Tibial artery (tissue), 4 donors: ENCODE measurements around the gene NFKBIE.
A peak's percentile ranks its signal among the peaks of the same experiment; 100 is the strongest.
"Not testable (repeated sequence)": the region's sequence is repeated elsewhere in the genome, so short reads cannot be mapped to it uniquely, and the experiment has no call there.

ENCODE experiments used
- DNase-seq, 2 donors: peaks; one replicate each; pipeline ENCODE4 v3.0.0-alpha.2; 2019
- H3K27ac ChIP-seq, 2 donors: fragments of 200-600 bp; sonication (generic) in 1 of 2; 1 replicate in 1 of 2; 2 replicates in 1 of 2; pipeline ENCODE4 v1.5.1; 2018 to 2019; ENCODE audit warnings: mild to moderate bottlenecking in 1 of 2
- H3K27me3 ChIP-seq, 2 donors: fragments of 200-600 bp; sonication (generic) in 1 of 2; one replicate each; pipeline versions ENCODE4 v1.5.1 to v1.6.0; 2016 to 2019
- H3K36me3 ChIP-seq, 3 donors: fragments of 200-600 bp; sonication (generic) in 2 of 3; one replicate each; pipeline ENCODE4 v1.5.1; 2016 to 2019; ENCODE audit warnings: mild to moderate bottlenecking in 2 of 3
- H3K4me1 ChIP-seq, 4 donors: fragments of 200-600 bp; sonication (generic) in 2 of 4; 1 replicate in 3 of 4; 2 replicates in 1 of 4; pipeline ENCODE4 v1.5.1; 2016 to 2019
- H3K4me3 ChIP-seq, 2 donors: fragments of 200-600 bp; sonication (generic) in 1 of 2; 1 replicate in 1 of 2; 2 replicates in 1 of 2; pipeline ENCODE4 v1.5.1; 2018 to 2019; ENCODE audit warnings: mild to moderate bottlenecking in 2 of 2
- H3K9me3 ChIP-seq, 3 donors: fragments of 200-600 bp; sonication (generic) in 1 of 3; one replicate each; pipeline ENCODE4 v1.5.1; 2016 to 2019
- CTCF ChIP-seq, 2 experiments: fragments of 200-600 bp in 1 of 2; fragments of 450-650 bp in 1 of 2; IDR thresholded peaks; one replicate each; pipeline ENCODE4 v1.5.1; 2017 to 2019; ENCODE audit warnings: antibody characterized with exemption in 2 of 2, mild to moderate bottlenecking in 1 of 2, moderate library complexity in 1 of 2
- intact Hi-C: fragments of 100-400 bp; cut with DNase I; formaldehyde crosslinking; loops from one replicate; pipeline ENCODE4 v1.15.0; 2023; ENCODE audit warnings: low total_unique reads

Gene NFKBIE

GRCh38 chr6:44233567-44234100 lies 31.7 kb downstream of the NFKBIE start:
- no peaks in the 10 kb centered on the region for H3K27me3 ChIP-seq
- H3K27ac ChIP-seq, result peak overlapping the region; percentile 84 to 94
- H3K9me3 ChIP-seq, result no peaks in the 10 kb centered on the region
- no peak for DNase-seq
- TF ChIP-seq CTCF (IDR thresholded peaks at IDR 0.05), result no peak
- peaks cover 0 to 73% (median 51%) of the 10 kb centered on the region in 4 donors for H3K4me1 ChIP-seq
- H3K4me3 ChIP-seq, result no peak overlapping the region
- intact Hi-C loops, result loop anchor here (5.0 kb wide), 1 partner anchor 61 kb away; no protein-coding TSS in a partner anchor
- peaks cover 39 to 48% (median 45%) of the 10 kb centered on the region in 3 donors for H3K36me3 ChIP-seq

- peak overlapping the region; percentile 84 to 94 for H3K27ac ChIP-seq
- H3K36me3 ChIP-seq, result peaks cover 39 to 48% (median 45%) of the 10 kb centered on the region in 3 donors
- no peak overlapping the region for H3K4me3 ChIP-seq
- intact Hi-C loops, result loop anchor here (5.0 kb wide), 1 partner anchor 61 kb away; no protein-coding TSS in a partner anchor
- no peak for DNase-seq
- no peak for TF ChIP-seq CTCF (IDR thresholded peaks at IDR 0.05)
- peaks cover 0 to 80% (median 50%) of the 10 kb centered on the region in 4 donors for H3K4me1 ChIP-seq
- H3K27me3 ChIP-seq, result no peaks in the 10 kb centered on the region
- no peaks in the 10 kb centered on the region for H3K9me3 ChIP-seq
Measured at GRCh38 chr6:44232676-44233566, 32.4 kb downstream of the NFKBIE start.

- not testable (repeated sequence) for H3K9me3 ChIP-seq, H3K4me3 ChIP-seq, H3K27me3 ChIP-seq, DNase-seq
- H3K36me3 ChIP-seq, result peaks cover 39 to 48% (median 45%) of the 10 kb centered on the region in 3 donors
- intact Hi-C loops, result loop anchor here (5.0 kb wide), 1 partner anchor 59 kb away; no protein-coding TSS in a partner anchor
- H3K27ac ChIP-seq, result peak overlapping the region; percentile 9 to 84
- H3K4me1 ChIP-seq, result peaks cover 0 to 86% (median 57%) of the 10 kb centered on the region in 4 donors
Measured at GRCh38 chr6:44231426-44231825, 33.9 kb downstream of the NFKBIE start.

GRCh38 chr6:44230034-44230675 lies 35.2 kb downstream of the NFKBIE start:
- Histone ChIP-seq H3K27me3 (no peaks in the 10 kb centered on the region), H3K4me1 (peaks cover 0 to 91% (median 63%) of the 10 kb centered on the region in 4 donors), H3K4me3 (no peak overlapping the region), H3K27ac (no peak overlapping the region), H3K9me3 (no peaks in the 10 kb centered on the region), H3K36me3 (peaks cover 39 to 48% (median 45%) of the 10 kb centered on the region in 3 donors)
- TF ChIP-seq CTCF (IDR thresholded peaks at IDR 0.05), result no peak
- no peak for DNase-seq
- intact Hi-C loops, result loop anchor here (5.0 kb wide), 1 partner anchor 58 kb away; no protein-coding TSS in a partner anchor

GRCh38 chr6:44229376-44230033 lies 35.8 kb downstream of the NFKBIE start:
- intact Hi-C loops, result loop anchor here (5.0 kb wide), 1 partner anchor 57 kb away; no protein-coding TSS in a partner anchor
- Histone ChIP-seq H3K4me3 (no peak overlapping the region), H3K9me3 (no peaks in the 10 kb centered on the region), H3K27ac (no peak overlapping the region), H3K4me1 (peaks cover 0 to 91% (median 63%) of the 10 kb centered on the region in 4 donors), H3K27me3 (no peaks in the 10 kb centered on the region), H3K36me3 (peaks cover 39 to 48% (median 45%) of the 10 kb centered on the region in 3 donors)
- no peak for DNase-seq
- TF ChIP-seq CTCF (IDR thresholded peaks at IDR 0.05), result no peak
